H1 (cell line): Measurements from ENCODE around the gene ZDHHC20. TPM values are rescaled to one million over a fixed set of nuclear protein-coding genes. Genes with fewer than 3 reads are reported as not detected.

Experiments
- BCL11A ChIP-seq, 2 experiments: IDR thresholded peaks; one replicate each; pipeline ENCODE4 v1.6.1; 2011; ENCODE audit warnings: low read depth in 2 of 2, low read length in 2 of 2, mild to moderate bottlenecking in 2 of 2
- RXRA ChIP-seq: IDR thresholded peaks from 2 replicates; pipeline ENCODE4 v1.6.1; 2011; ENCODE audit warnings: low read depth, mild to moderate bottlenecking, low read length, moderate library complexity; ENCODE audit not compliant: insufficient read depth
- ZNF274 ChIP-seq: IDR thresholded peaks from 2 replicates; pipeline ENCODE4 v1.7.0; 2012; ENCODE audit warnings: low read length, borderline replicate concordance; ENCODE audit errors: extremely low read depth
- polyA plus RNA-seq, 7 experiments: library from polyadenylated mRNA; depleted of rRNA in 3 of 7; stranded (reverse) in 5 of 7; unstranded in 2 of 7; fragments of >200 nt in 5 of 7; fragments of 200-250 nt in 2 of 7; gene quantifications; 1 replicate in 5 of 7; 2 replicates in 1 of 7; 4 replicates in 1 of 7; pipeline versions ENCODE4 v1.2.1 to v1.2.3, GENCODE V29; 2011 to 2013; ENCODE audit warnings: missing spikeins in 2 of 7, mixed read lengths in 2 of 7
- total RNA-seq: library from RNA; stranded (reverse); fragmentation: NEBNext Ultra II Directional; extraction: Animal tissue kit (Norgen Biotek cat#: 25700); gene quantifications from 2 replicates; pipeline ENCODE4 v1.2.1, GENCODE V29; 2021

ZDHHC20 gene
- total and polyA plus RNA-seq, 2 of the 8 experiments (the other 6 are each of a cell fraction or from before 2014, with no cell fraction given) = 16.4 to 89.0 TPM

GRCh38 chr13:21434588-21434987 is 24.5 kb downstream of the ZDHHC20 start (continued):
- no peak for TF ChIP-seq RXRA
- TF ChIP-seq BCL11A (IDR thresholded peaks at IDR 0.05; ENCODE audit: low read depth in 2 of 2, low read length in 2 of 2) = no peak
- TF ChIP-seq ZNF274 = no peak
- TF ChIP-seq, all 59 proteins: peak for 0
